Astrocyte of the cerebellum (primary cell): ENCODE results near the gene NR2C2.

Experiments used
- DNase-seq: peaks from one replicate; pipeline ENCODE4 v3.0.0-alpha.2; 2011; ENCODE audit warnings: low read depth
- H3K4me3 ChIP-seq: 2 replicates; pipeline ENCODE4 v1.5.1; 2011; ENCODE audit warnings: mild to moderate bottlenecking, low read depth, low read length, moderate library complexity
- CTCF ChIP-seq: IDR thresholded peaks from 2 replicates; pipeline ENCODE4 v1.5.1; 2012; ENCODE audit warnings: low read length, low read depth, moderate library complexity, mild to moderate bottlenecking; ENCODE audit errors: missing control alignments
- in situ Hi-C: cut with HindIII; loops from 2 replicates; pipeline ENCODE4 v1.10.0; 2017; ENCODE audit warnings: low sequenced_read_pairs

Gene NR2C2

GRCh38 chr3:14950274-14950673, 2.9 kb downstream of the NR2C2 start:
- H3K4me3 ChIP-seq: no peak overlapping the region
- in situ Hi-C loops: no loop called here
- TF ChIP-seq CTCF: no peak
- DNase-seq: no peak

GRCh38 chr3:14957153-14957552, 9.8 kb downstream of the NR2C2 start:
- TF ChIP-seq CTCF: no peak
- no peak overlapping the region for H3K4me3 ChIP-seq
- in situ Hi-C loops: no loop called here
- DNase-seq: no peak

GRCh38 chr3:14957925-14958324, 10.5 kb downstream of the NR2C2 start:
- in situ Hi-C loops: no loop called here
- no peak for DNase-seq
- no peak overlapping the region for H3K4me3 ChIP-seq
- TF ChIP-seq CTCF: no peak

GRCh38 chr3:14959359-14959943, 12.1 kb downstream of the NR2C2 start:
- TF ChIP-seq CTCF: no peak
- in situ Hi-C loops: no loop called here
- H3K4me3 ChIP-seq: no peak overlapping the region
- DNase-seq: no peak

- no peak overlapping the region for H3K4me3 ChIP-seq
- in situ Hi-C loops: no loop called here
- DNase-seq: no peak
These were observed 15.4 kb downstream of the NR2C2 start for GRCh38 chr3:14962762-14963161.

GRCh38 chr3:14967285-14967684, 19.9 kb downstream of the NR2C2 start:
- in situ Hi-C loops: no loop called here

More at GRCh38 chr3:14962762-14963161, 15.4 kb downstream of the NR2C2 start:
- no peak for TF ChIP-seq CTCF

More at GRCh38 chr3:14967285-14967684, 19.9 kb downstream of the NR2C2 start:
- no peak for DNase-seq
- H3K4me3 ChIP-seq: no peak overlapping the region
- no peak for TF ChIP-seq CTCF
